NCI-H510A (cell line): Measurements from ENCODE around the gene EML1.
"Not testable (repeated sequence)": the region's sequence is repeated elsewhere in the genome, so short reads cannot be mapped to it uniquely, and the experiment has no call there.

Experiments used
- DNase-seq: peaks from one replicate; lab custom pipeline; 2025; lab: John Stamatoyannopoulos, UW

Gene EML1

DNA sequence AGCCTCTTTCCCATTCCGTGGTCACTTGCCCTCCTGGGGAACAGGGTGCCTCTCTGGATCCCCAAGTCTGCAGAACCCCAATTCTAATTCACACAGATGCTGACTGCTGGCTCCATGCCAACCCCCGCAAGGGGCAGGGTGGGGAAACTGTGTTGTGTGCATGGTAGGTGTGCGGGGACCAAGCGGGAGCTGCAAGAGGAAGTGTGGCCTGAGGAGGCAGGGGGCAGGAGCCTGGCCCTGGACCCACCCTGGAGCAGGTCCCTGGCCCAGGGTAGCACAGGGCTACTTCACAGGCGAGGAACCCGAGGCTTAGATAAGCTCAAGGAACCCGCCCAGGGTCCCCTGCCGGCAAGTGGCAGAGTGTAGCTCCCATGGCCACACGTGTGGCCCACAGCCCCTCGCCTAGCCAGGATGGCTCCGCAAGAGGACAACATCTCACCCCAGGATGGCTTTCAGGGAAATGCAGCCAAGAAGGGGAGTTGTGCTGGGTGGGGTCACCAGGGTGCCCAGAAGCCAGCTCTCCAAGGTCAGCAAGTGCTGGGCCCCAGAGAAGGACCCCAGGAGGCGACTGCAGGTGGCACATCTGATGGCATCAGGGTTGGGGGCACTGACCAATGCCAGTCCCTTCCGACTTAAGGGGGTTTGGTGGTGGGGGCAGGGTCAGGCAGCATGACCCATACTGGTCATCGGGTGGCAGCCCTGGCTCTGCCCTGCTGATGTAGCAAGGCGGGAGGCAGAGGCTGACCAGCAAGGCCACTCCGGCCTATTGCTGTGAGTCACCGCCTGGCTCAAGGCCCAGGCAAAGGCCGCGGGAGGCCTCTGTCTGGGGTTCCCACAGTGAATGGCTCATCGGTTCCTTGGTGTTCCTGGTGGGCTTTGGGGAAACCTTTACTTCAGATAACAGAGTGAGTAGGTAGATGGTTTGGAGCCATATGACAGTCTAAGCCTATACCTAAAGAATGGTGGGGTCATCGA is 37.3 kb upstream of the EML1 start:
- no peak for DNase-seq

DNA sequence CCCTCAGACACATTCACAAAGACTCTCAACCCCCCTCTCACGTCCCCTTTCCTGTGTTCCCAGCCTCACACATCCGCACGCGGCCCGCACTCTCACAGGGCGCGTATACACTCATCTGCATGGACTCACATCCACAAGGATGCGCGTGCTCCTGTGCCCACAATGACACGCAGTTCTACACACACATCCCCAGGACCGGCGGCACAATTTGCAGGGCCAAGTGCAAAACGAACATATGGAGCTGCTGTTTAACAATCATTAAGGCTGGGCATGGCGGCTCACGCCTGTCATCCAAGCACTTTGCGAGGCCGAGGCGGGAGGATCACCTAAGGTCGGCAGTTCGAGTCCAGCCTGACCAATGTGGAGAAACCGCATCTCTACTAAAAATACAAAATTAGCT is 36.4 kb upstream of the EML1 start:
- DNase-seq = no peak

DNA sequence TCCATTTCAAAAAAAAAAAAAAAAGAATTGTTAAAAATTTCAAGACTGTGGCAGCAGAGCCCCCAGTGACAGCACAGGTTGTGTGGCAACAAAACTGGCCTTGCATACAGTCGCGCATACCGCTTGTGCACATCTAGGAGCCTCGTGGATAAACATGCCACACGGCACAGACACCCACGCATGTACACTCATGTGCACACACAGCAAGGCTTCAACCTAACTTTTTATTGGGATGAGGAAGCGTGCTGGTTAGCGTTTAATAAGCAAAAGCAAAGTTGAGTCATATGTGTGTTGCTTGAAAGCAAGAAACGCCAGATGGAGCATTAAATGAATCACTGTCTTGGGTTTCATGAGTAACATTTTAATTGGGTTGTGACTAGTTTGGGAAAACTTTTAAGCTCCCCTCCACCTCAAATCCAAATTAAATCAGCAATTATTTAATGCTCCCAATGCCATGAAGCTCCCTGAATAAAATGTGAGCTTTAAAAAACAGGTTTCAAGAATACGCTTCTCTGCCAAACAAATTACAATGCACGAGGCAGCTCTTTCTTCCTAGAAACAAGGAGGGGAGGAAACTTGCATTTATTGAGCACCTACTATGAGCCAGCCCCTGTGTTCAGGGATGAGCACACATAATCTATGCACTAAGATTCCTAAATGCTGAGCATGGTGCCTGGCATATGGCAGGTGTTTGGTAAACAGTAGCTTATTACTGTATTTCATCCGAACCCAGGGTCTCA is 35.7 kb upstream of the EML1 start:
- DNase-seq = no peak

DNA sequence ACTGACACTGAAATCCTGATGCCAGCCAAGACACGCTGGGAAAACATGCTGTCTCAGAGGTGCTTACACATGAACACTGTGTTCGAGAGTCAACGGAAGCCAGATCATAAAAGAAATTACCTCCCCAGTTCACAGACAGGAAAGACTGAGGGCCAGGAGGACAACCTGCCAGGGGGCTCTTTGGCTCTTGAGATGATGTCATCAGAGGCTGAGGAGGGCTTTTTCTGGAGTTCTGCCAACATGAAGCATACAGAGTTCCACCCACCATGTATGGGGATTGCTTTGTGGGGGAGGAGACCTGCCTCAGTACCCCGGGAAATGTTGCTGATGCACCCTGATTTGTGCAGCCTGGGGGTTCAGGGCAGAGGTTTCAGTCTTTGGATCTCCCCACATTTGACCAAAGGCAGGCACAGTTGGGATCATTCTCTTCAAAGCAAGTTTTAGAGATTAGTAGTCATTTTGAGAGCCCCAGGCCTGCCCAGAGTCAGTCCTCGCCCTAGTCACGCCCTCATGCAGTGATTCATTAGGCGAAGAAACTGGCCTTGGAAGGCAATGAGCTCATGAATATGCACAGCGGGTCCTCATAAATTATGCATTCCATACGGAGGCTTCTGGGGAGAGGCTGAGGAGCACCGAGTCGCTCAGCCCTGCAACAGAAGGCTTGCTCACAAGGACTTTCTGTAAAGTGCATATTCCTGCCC is 34.9 kb upstream of the EML1 start:
- DNase-seq = no peak

DNA sequence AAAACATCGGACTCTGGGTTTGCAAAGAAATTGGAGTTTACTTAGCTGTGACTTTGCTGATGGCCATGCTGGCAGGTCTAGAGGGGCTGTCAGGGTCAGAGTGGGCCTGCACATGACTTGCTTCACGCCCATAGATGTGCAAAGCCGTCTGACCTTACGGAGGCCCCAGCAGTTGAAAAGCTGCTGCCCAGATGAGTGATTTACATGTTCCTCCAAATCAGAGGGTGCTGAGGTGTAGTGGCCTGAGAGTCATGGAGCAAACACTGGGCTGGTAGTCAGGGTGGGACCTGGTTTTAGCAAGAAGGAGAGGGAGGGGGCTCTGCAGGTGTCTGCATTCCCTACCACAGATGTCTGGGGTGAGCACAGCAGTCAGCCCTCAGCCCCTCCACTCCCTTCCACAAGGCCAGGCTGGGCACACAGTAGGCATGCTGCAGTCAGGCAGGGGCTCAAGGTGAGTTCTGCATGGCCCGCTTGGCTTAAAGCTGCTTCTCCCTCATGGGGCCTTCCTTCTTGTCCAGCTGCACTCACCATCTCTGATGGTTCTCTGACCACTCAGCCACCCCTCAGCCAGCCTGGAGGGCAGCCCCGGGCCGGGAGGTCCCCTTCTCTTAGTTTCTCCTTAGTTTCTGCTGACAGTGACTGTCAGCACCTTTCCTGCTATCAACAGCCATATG is 34.2 kb upstream of the EML1 start:
- no peak for DNase-seq

DNA sequence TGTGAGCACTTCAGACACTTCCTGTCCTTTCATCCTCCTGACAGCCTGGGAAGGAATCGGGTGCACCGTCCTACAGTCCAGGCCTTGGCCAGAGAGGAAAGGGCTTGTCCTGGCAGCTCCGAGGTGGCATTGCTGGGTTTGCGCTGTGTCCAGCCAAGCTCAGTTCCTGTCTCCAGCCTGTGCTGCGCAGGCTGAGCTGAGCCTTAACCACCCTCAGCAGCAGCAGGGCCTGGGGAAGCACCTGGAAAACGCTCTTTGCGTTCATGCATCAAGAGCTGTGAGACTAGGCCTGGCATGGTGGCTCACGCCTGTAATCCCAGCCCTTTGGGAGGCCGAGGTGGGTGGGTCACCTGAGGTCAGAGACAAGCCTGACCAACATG is 33.7 kb upstream of the EML1 start:
- no peak for DNase-seq

DNA sequence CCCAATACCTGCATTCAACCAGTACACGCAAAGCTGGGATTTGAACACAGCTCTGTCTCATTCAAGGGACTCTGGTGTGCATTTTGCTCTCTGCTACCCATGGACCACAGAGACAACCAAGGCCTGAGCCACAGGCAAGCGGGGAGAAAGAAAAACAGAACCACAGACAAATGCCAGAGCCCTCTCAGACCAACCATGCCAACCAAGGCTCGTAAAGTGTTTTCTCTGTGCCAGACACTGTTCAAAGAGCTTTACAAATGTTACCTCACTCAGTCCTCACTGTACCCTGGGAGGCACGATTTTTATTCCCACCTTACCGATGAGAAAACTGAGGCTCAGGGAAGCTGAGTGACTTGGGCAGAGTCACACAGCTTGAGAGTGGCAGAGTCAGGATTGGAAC is 32.4 kb upstream of the EML1 start:
- no peak for DNase-seq

DNA sequence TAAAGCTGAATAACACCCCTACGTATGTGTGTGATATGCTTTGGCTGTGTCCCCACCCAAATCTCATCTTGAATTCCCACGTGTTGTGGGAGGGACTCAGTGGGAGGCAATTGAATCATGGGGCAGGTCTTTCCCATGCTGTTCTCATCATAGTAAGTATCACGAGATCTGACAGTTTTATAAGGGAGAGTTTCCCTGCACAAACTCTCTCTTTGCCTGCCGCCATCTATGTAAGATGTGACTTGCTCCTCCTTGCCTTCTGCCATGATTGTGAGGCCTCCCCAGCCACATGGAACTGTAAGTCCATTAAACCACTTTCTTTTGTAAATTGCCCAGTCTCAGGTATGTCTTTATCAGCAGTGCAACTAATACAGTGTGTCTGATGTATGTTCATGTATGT is 30.3 kb upstream of the EML1 start:
- not testable (repeated sequence) for DNase-seq

DNA sequence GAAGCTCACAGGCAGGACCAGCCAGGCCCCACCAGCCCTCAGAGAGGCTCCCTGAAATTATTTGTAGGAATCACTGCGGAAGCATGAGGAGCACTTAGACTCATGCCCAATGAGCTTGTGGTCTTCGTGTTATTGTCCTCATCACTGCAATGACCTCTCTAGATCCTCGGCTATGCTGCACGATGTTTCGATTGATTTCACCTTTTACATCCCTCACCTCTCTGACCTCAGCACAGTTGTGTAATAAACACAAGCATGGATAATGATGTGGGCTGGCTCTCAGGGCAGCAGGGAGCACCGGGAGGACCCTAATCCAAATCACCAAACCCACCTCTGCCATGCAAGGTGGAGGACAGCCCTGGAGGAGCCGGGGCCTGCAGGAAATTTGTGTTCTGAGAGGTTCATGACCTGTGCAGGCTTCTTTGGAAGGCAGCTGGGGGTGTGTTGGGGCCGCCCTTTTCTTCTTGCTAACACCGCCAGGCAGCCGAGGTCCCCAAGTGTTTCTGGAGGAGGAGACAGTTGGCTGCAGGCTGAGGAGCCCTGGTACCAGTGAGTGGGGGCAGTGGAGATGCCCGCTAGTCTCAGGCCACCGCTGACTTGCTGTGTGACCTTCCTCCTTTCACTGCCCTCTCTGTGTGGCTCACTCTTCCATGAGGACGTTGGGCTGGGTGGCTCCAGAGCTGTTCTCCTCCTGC is 29.5 kb upstream of the EML1 start:
- DNase-seq = no peak

DNA sequence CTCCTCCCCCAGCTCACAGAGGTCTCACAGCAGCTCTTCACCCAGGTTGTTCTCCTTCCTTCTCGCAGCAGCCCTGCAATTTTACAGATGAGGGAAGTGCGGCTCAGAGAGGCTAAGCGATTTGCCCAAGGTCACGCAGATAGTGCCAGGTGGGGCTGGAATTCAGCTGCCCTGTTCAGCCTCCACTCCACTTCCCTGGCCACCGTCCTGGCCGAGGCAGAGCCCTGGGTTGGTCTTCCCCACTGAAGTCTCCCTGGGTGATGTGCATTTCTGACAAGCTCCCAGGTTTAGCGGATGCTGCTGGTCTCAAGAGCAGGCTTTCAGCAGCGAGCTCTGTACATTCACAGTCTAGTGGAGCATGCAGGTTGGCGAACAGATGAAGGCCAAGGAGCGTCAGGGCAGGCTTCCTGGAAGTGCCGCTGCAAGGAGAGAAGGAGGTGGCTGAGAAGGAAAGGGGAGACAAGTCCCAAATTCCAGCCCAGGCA is 28.9 kb upstream of the EML1 start:
- no peak for DNase-seq

DNA sequence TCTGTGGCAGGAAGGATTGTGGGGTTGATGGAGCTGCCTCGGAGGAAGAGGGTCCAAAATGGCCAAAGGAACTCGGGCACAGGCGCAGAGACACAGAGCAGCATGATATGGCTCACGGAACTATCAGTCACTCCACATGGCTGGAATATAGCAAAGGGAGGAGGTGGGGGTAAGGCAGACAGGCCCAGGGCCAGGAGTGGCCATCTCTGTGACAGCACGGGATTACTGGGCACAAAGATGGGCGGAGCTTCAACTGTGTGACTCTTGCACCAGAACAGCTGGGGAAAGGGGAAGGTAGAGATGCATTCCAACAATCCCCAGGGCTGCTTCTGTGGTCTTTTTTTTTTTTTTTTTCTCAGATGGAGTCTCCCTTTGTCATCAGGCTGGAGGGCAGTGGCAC is 24.8 kb upstream of the EML1 start:
- DNase-seq = no peak

DNA sequence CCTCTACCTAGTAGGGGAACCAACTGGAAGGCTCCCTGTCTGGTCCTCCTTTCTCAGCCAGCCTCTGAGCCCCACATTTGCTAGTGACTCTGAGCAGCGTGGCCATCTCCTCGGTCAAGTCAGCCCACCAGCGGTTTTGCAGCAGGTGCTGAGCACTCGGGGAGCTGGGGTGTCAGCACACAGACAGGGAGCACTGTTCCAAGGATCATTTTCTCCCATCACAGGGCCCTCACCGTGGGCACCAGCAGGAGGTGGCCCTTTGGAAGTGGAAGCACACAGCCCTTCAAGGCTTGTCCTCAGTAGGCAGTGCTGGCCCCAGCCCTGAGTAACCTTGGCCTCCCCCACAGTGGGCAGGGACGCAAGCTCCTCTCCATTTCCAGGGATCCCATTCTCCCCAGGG is 24.1 kb upstream of the EML1 start:
- no peak for DNase-seq

DNA sequence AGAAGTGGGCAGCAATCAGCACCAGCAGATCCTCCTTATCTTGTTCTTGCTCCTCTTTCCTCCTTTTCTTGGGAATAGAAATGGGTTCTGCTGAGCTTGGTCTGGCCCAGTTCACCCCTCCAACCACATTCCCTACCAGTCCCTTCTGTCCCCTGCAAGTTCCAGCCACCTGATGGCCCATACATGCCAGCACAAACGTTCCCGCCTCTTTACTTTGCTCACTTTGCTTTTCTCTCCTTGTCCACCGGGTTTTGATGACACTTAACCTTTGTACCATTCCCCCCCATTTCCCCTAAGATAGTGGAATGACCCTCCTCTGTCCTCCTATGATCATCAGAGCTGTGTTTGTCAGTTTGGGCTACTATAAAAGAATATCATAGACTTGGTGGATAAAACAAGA is 23.4 kb upstream of the EML1 start:
- DNase-seq = no peak

DNA sequence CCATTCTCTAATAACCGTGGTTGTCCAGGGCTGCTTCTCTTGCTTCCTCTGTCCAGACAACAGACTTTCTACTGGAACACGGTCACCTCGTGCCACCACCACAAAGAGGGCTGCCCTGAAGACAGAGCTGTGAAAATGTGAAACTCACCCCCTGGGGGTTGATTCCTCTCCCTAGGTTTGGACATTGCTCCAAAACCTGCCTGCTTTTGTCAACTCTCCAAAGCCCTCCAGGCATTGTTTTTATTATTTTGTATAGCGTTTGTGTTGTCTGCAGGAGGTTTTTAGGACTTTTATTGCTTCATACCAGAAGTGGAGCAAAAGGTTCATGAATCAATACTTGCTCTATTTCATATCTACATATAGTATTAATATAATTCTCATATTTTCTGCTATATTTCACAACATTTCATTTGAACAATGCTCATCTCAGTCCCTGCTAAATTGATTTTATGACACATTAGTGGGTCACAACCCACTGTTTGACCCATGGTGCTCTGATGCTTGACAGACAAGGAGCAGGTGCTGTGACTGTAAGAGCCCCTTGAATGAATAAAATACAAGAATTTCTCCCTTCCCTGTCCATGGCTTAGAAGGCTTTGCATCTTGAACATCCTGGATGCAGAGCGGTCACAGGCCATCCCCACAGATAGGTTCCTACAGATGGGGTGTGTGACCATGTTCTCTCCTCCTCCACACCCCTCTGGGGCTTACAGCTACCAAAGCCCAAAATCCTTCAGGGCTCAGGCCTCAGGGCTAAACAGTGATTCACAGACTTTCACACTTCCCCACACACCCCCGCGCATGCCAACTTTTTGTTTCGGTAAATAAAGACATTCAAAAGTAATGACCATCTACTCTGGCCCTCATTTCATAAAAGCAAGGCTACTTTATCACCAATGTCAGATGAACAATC is 20.6 kb upstream of the EML1 start:
- no peak for DNase-seq

DNA sequence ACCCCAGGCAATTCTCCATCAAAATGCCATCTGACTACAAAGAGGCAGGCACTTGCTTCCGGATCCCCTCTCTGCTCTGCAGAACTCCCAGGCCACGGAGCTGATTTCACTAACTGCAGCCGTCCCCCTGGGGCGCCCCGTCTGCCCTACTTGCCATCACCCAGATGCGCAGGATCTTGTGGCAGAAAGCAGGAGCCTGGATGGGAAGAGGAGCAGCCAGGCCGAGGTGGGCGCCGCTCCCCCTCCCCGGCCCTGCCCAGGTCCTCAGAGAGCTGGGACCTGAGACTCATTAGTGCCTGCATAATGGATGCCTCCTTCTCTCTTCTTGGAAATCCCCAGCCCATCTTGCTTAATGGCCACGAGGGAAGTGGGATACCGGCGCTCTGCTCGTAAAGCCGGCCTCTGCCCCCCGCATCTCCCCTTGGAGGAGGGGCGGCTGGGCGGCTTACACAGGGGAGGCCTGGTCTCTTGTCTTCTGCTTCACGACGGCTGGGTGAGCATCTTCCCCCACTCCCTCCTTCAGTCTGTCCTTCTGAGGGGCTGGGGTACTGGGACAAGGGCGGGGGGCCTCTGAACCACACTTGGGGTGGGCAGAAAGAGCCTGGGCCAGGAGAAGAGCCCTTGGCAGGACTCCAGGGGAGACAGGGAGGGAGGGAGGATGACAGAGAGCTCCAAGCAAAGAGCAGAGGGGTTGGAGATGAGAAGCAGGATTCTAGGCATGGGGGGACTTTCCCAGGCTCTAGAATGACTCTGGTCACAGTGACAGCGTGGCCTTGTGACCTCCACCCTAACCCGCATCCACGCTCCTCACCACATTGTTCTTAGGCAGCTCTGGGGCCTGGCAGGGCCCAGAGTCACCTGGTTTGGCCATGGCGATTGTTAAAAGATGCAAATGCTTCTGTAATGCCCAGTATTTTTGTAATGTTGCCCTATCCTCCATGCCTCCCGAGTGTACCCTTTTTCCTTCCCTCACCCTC is 19.4 kb upstream of the EML1 start:
- no peak for DNase-seq

DNA sequence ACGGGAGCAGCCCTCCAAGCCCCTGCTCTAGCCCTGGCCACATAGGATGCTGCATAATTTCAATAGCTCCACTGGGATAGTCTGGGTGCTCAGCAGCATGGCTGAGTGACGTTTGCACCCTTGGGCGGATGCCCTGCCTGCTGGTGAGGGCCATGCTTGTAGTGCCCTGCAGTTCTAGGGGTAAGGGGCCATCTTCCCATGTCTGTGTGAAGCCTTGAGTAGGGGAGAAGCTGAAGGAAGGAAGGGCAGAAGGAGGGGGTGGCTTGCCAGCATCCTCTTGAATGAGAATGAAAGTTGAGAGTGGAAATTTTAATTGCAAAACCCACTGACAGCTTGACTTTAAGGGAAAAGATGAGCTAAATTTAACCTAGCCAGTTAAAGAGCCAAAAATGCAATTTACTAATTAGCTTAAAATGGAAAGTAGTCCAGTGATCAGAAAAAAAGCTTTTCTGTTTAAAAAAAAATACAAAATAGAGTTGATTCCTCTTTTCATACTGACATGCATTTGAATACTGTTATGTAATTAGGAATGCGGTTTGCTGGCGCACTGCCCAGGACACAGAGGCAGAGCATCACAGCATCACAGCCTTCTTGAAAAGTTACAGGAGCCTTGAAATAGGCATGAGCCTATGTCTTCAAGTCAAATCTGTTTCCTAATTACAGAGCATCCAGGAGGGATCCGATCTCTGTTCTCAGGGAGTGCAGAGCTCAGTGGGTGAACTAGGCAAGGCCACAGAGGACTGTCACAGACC is 18.5 kb upstream of the EML1 start:
- no peak for DNase-seq

DNA sequence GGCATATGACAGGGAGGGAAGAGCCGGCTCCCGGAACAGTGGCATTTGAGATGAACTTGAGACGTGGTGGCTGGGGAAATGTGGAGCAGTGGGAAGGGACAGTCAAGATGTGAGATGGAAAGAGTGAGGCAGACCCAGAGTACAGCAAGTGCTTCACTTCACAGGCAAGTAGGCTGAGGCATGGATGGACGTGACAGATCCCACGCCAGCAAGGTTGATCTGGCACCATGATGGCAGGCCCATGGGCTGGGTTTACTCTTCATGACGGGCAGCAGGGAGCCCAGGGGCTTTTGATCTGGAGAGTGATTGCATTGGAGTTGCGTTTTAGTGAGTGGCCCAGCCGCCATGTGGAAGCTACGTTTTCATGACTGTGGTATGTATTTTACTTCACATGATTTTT is 17.9 kb upstream of the EML1 start:
- DNase-seq = no peak

DNA sequence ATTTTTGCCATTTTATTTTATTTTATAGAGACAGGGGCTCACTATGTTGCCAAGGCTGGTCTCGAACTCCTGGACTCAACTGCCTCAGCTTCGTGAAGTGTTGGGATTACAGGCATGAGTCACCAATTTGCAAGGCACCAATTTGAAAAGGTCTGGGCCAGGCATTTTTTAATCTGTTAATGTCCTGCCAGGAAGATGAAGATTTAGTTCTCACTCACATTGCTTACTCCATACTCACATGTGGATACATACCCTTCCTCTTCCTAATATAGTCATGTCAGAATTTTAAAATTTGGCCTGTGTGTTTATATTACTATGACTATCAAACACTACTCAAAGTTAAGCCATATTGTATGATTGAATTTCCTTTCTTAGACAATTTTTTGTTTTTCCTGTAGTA is 15.3 kb upstream of the EML1 start:
- no peak for DNase-seq
